RWPE1 (cell line): ENCODE results near the gene LARP6.
A peak's percentile ranks its signal among the peaks of the same experiment; 100 is the strongest.

Source experiments
- CTCF ChIA-PET: fragments of 350-600 bp; sonication (Branson Sonifier 250); formaldehyde crosslinking; extraction: SDS; loops from one replicate; lab custom pipeline; 2021; lab: Yijun Ruan, JAX
- POLR2A ChIA-PET: fragments of 400-600 bp; formaldehyde crosslinking; extraction: SDS; loops from one replicate; lab custom pipeline; 2020; ENCODE audit warnings: antibody characterized with exemption; ENCODE audit not compliant: low non-redundant PET; lab: Yijun Ruan, JAX
- DNase-seq: peaks from one replicate; pipeline ENCODE4 v3.0.0; 2012; ENCODE audit warnings: low spot score
- H3K27ac ChIP-seq: fragments of 450-650 bp; 2 replicates; pipeline ENCODE4 v1.5.1; 2017
- TF ChIP-seq, protein P1 (sequence below): fragments of 450-650 bp; conservative IDR thresholded peaks from 2 replicates; pipeline ENCODE4 v1.5.1; 2017; ENCODE audit warnings: low read depth, mild to moderate bottlenecking

Gene LARP6

DNA sequence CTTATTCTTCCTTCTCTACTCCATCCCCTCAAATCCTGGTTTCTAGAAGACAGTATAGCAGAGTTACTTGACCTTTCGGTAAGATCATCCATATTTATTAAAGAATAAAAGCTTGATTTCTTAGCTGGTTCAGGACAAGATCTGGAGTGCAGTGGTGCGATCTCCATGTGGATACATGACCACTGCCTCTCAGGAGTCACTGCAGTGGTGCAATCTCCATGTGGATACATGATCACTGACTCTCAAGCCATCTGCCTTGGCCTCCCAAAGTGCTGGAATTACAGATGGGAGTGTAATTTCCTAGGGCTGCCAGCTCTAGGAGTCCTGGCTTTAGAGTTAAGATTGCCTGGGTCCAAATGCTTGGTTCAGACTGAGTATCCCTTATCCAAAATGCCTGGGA, 16.5 kb downstream of the LARP6 start:
- ChIA-PET CTCF (no interaction called here), POLR2A (no interaction called here)
- TF ChIP-seq, protein P1, sequence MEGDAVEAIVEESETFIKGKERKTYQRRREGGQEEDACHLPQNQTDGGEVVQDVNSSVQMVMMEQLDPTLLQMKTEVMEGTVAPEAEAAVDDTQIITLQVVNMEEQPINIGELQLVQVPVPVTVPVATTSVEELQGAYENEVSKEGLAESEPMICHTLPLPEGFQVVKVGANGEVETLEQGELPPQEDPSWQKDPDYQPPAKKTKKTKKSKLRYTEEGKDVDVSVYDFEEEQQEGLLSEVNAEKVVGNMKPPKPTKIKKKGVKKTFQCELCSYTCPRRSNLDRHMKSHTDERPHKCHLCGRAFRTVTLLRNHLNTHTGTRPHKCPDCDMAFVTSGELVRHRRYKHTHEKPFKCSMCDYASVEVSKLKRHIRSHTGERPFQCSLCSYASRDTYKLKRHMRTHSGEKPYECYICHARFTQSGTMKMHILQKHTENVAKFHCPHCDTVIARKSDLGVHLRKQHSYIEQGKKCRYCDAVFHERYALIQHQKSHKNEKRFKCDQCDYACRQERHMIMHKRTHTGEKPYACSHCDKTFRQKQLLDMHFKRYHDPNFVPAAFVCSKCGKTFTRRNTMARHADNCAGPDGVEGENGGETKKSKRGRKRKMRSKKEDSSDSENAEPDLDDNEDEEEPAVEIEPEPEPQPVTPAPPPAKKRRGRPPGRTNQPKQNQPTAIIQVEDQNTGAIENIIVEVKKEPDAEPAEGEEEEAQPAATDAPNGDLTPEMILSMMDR: no peak
- no peak overlapping the region for H3K27ac ChIP-seq
- DNase-seq: no peak

DNA sequence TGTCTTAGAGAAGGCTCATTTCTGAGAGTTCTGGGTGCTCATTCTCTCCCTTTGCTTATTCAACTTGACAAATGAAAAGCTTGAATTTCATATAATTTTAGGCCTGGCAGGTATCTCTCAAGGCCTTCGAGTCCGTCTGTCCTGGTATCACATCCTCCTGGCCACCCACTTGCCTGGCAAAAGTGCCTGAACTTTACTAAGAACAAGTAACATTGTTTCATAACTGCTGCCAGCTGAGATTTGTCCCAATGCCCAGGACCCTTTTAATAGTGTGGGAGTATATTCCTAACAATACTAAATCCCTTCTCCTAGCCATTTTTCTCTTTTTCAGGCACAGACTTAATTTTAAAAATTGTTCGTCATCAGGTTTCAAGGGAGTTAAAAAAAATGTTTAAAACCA, 18.1 kb downstream of the LARP6 start:
- no peak overlapping the region for H3K27ac ChIP-seq
- ChIA-PET CTCF (interaction anchor here (0.6 to 0.7 kb wide), 3 partner anchors 17 to 115 kb away, joined by 3 to 7 read pairs (median 4); no protein-coding TSS in a partner anchor), POLR2A (interaction anchor here (0.7 kb wide), 1 partner anchor 14 kb away, joined by 3 read pairs; no protein-coding TSS in a partner anchor)
- TF ChIP-seq, protein P1: no peak
- no peak for DNase-seq

DNA sequence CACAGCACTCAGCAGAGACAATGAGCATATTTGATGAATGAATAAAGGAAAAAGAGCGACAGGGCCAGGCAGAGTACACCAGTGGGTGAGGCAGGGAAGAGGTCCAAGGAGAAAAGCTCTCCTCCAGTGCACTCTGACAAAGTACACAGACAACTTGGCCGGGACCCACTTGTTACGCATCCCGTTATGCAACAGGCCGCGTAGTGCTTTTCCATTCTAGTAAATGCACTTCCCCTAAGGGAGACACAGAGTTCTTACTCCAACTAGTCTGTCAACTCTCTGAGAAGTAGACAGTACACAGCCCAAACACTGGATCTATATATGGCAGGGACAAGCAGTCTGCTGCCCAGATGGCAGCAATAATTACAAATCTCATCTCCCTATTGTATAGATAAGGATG, 18.5 kb downstream of the LARP6 start:
- POLR2A ChIA-PET: interaction anchor here (0.7 kb wide), 1 partner anchor 14 kb away, joined by 3 read pairs; no protein-coding TSS in a partner anchor
- CTCF ChIA-PET: interaction anchor here (0.6 kb wide), 1 partner anchor 110 kb away, joined by 7 read pairs; no protein-coding TSS in a partner anchor
- no peak overlapping the region for H3K27ac ChIP-seq
- TF ChIP-seq, protein P1: no peak
- DNase-seq: no peak

DNA sequence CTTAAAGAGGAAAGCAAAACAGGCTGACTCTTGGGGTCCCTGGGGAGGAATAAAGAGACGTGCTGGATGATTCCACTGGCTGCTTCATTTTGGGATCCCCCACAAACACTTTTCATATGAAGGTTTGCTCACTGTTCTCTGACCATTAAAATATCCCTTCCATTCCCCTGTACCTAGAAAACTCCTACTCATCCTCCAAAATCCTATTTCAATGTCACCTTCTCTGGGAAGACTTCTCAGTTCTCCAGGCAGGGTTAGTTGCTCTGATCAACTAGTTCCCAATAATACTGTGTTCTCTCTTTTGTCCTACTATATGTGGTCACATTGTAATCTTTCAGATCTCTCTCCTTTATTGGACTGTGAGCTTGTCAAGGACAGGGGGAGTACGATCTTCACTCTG, 19.0 kb downstream of the LARP6 start:
- DNase-seq: no peak
- ChIA-PET CTCF (no interaction called here), POLR2A (interaction anchor here (0.7 kb wide), 1 partner anchor 15 kb away, joined by 3 read pairs; no protein-coding TSS in a partner anchor)
- no peak overlapping the region for H3K27ac ChIP-seq
- TF ChIP-seq, protein P1: no peak

DNA sequence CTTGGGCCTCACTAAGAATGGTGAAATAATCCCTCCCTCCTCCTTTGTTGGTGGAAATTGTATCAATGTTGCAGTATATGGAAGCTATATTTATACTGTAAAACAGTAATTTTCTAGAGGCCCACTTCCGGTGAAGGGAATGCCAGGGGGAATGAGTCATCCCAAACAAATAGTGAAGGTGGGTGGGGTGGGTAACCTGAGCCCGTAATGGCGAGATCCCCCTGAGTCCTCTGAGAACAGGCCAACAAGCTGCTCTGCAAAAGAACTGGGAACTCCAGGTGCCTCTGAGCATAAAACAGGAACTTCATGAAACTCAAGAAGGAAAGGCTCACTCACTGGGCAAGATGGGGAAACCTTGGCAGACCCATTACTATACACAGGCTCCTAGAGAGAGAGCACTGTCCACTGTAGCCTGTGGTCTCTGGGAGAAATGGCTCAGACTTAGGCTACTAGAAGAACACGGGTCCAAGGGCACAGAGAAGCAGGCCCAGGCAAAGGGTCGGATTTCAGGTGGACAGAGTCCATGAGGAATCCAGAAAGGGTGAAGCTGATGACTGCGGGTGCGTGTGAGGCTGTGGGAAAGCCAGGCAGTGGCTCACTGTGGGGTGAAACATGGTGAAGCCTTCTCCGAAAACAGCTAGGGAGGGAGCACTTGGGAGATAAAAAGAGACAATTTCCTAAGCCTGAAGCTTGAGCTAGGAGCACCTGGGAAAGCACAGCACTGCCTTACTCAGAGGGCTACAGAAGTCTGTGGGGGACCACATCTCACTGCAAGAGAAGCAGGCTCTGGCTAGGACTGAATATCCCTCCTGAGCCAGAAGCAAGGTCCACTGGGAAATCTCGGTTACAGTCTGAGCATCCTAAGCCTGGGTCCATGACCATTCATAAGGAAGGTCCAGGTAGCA, 19.8 kb downstream of the LARP6 start:
- TF ChIP-seq, protein P1: no peak
- CTCF ChIA-PET: interaction anchor here (0.6 to 0.7 kb wide), 2 partner anchors 9 to 1479 kb away, joined by 3 read pairs; no protein-coding TSS in a partner anchor
- POLR2A ChIA-PET: no interaction called here
- H3K27ac ChIP-seq: peak overlapping the region; percentile 92
- peak; percentile 93 for DNase-seq

DNA sequence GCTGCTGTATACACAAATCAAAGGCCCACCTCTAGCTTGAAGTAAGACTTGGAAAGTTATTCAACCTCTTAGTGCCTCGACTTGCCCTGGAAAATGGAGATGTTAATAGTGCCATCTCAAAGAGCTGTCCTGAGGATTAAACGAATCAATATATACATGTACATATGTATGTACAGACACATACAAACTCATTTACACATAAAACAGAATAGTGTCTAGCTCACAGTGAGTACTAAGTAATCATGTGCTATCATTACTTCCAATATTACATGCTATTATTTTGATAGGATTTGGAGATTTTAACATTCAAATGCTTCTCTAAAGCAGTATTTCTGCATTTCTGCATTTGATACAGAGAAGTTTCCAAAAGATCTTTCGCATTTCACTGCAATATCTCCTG, 20.5 kb downstream of the LARP6 start:
- ChIA-PET POLR2A (no interaction called here), CTCF (no interaction called here)
- peak overlapping the region; percentile 92 for H3K27ac ChIP-seq
- TF ChIP-seq, protein P1: no peak
- no peak for DNase-seq
